NCI-H146 treated with DMSO at 0.1 percent for 48 hours (cell line): Measurements from ENCODE around the gene GMPR2.
"Not testable (repeated sequence)": the region's sequence is repeated elsewhere in the genome, so short reads cannot be mapped to it uniquely, and the experiment has no call there.

ENCODE experiments used
- DNase-seq: peaks from one replicate; lab custom pipeline; 2025; ENCODE audit not compliant: unreplicated experiment; lab: John Stamatoyannopoulos, UW

GMPR2 gene

DNA sequence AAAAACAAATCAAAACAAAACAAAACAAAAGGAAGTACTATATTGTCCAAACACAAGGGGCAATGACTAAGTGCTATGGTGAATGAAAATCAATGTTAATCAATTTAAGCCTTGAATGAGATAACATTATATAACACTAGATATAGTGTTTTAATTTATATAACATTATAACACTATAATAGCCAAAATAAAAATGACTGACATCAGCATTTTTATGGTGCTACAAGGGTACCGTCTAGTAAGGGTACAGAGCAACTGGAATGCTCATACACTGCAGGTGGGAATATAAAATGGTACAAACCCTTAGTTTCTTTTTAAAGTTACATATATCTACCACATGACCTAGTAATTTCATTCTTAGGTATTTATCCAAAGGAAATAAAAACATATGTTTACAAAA is 6.3 kb upstream of the GMPR2 start:
- DNase-seq: no peak

GRCh38 chr14:24228902-24229301 is 3.8 kb upstream of the GMPR2 start:
- DNase-seq: no peak

GRCh38 chr14:24231263-24232120 is 1.2 kb upstream of the GMPR2 start:
- peak; percentile 5 for DNase-seq

GRCh38 chr14:24232121-24232644 is 546 bp upstream of the GMPR2 start, which contains the start of gene NEDD8:
Gene NEDD8, minus strand, starts transcription at chr14:24232367. Its CDS starts 100 bp downstream, at chr14:24232267.
- DNase-seq: peak; percentile 71

- DNase-seq: no peak
These were observed 773 bp downstream of the GMPR2 start for GRCh38 chr14:24233538-24233866.

- no peak for DNase-seq
These were observed 1.6 kb downstream of the GMPR2 start for GRCh38 chr14:24234095-24235005.

DNA sequence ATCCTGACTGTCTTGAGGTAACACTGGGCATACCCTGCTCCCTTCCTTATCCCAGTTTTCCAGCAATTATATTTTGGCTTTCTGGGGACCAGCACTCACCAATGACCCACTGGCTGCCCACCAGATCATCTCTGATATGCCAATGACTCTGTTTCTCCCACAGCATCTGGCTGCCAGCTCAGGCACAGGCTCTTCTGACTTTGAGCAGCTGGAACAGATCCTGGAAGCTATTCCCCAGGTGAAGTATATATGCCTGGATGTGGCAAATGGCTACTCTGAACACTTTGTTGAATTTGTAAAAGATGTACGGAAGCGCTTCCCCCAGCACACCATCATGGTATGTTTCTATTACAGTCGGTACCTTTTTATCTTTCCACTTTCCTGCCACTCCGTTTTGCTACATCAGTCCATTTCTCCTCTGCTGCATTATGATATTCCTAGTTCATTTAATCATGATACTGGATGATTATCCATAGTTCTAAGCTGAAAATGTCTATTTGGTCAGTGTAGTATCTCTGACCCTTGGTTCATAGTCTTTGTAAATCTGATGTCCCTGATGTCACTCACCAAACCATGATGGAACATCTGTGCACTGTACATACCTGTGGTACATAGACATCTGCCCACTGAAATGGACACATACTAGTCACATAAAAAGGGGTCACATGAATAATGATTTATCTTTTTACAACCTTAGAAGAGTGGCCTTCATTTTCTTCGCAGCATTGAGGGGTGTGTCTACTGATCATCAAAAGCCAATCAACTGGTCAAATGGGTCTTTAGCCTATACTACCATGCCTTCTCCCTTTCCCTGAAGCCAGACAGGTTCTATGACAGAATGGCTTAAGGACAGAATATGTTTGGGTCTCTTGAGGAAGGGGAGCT is 3.3 kb downstream of the GMPR2 start:
- DNase-seq: no peak

GRCh38 chr14:24236689-24237462 is 4.1 kb downstream of the GMPR2 start:
- no peak for DNase-seq

DNA sequence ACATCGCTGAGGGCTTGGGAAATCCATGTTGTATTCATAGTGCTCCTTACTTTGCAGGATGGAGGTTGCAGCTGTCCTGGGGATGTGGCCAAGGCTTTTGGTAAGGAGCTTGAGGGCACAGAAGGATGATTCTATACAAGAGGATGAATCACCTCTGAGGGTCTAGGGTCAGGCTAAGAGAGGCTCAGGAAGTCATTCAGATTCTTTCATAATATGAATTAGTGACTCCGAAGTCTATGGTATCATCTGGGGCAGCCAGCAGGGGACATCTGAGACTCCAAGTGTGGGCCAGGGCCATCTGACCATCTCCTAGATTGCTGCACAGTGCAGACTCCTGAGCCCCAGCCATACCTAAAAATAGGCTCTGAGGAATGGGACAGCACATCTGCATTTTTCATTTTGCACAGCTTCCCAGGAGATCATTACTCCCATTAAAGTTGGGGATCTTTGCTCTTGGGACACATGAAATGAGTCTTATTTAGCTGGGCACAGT is 4.8 kb downstream of the GMPR2 start:
- no peak for DNase-seq

DNA sequence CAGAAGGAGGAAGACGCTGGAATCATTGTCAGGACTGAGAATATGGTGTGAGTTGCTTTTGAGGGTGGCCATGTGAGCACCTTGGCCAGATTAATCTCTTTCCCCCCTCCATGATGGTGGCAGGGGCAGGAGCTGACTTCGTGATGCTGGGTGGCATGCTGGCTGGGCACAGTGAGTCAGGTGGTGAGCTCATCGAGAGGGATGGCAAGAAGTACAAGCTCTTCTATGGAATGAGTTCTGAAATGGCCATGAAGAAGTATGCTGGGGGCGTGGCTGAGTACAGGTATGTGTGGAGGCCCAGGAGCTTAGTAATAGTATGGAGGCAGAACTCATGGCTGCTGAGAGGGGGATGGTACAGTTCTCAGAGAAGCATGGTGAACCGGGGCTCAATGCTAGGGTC is 5.4 kb downstream of the GMPR2 start:
- no peak for DNase-seq

DNA sequence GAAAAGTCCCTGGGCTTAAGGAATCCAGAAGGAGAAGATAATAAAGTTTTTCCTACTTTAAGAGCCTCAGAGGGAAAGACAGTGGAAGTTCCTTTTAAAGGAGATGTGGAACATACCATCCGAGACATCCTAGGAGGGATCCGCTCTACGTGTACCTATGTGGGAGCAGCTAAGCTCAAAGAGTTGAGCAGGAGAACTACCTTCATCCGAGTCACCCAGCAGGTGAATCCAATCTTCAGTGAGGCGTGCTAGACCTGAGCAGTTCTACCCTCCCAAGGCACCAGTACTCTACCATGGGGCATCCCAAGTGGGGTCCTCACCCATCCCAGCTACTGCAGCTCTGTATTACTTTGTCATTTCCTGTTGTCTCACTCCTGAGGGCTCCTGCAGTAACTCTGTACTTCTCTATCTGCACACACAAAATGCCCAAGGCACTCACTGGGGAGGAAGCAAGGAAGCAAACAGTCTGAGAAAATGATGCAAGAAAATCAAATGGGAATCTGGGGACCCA is 5.9 kb downstream of the GMPR2 start:
- no peak for DNase-seq

DNA sequence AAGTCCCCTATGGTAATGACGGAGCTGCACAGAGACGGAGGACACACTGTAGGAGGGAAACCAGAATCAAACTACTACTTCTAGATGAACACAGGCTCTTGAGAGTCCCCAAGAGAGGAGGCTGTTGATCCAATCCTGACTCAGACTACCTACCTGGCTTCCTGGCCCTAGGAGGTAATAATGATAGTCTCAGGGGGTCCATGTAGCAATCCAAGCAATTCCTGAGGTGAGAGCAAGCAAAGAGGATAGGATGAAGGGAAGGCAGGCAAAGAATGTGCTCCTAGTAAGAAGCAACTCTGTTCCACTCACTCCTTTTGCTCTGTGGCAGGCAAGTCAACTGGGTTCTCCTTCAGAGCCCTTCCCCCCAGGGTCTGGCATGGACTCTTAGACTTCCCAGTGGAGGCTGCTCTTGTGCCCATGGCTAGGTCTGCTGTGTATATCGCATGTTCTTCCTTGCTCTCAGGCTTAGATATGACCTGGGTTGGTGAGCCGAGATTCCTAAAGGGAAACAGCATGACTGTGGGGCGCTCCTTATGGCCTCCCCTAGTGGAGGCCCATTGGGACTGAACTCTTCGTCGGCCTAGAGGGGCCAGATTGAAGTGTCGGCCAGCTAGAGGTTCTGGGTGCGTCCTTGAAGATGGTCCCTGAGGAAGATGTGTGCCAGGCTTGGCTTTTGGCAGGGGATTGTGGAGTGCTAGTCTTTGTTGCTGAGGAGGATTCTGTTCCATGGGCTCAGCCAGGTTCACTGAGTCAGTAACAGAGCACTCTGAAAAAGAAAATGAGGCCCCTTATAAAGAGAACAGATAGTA is 7.6 kb downstream of the GMPR2 start:
- DNase-seq: no peak

DNA sequence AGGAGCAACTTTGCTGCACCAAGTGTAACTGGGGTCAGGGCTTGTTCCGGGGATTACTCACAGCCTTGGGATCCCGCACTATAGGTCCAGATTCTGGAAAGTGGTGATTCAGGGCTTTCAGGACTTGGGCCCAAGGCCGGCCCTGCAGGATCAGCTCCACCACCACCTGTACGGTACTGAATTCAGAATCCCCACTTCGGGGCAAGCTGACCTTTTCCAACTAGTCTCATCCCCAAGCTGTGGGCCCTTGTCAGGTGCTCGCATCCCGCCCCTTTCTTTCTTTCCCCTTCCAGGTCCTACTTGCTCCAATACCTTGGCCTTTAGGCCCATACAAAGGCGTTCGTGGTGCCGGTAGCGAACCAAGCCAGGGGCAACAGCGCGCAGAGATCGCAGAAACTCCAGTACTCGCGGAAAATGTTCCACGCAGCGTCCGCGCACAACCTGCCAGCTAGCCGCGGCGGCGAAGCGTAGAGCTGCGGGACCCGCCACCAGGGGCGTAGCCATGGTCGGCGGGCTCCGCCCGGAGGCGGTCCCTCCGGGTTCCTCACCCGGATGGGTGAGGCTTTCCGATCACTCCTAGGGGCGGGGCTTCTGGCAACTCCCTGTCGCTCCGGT is 9.2 kb downstream of the GMPR2 start:
- DNase-seq: no peak

GRCh38 chr14:24243336-24243836 is 10.7 kb downstream of the GMPR2 start:
- DNase-seq: peak; percentile 19

DNA sequence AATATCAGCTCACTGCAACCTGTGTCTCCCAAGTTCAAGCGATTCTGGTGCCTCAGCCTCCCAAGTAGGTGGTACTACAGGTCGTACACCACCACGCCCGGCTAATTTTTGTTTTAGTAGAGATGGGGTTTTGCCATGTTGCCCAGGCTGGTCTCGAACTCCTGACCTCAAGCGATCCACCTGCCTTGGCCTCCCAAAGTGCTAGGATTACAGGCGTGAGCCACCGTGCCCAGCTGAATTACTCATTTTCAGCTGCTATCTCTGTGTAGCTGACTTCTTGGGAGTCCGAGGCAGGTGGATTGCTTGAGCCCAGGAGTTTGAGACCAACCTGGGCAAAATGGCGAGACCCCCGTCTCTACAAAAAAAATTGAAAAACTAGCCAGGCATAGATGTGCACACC is 12.6 kb downstream of the GMPR2 start:
- DNase-seq: not testable (repeated sequence)

DNA sequence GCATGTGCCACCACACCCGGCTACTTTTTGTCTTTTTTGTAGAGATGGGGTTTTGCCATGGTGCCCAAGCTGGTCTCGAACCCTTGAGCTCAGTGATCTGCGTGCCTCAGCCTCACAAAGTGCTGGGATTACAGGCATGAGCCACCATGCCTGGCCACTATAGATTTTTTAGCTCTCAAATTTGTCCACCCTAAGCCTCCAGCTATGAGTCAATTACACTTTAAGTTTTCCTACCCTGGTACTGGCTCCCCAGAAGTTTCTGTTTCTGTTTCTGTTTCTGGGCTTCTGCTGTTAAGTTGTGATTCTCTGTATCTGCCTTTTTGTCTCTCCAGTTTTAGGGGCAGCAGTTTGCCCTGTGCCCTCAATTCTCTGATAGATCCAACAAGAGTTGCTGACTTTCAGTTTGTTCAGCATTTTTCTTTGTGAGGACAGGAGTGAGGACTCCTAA is 14.1 kb downstream of the GMPR2 start:
- no peak for DNase-seq

DNA sequence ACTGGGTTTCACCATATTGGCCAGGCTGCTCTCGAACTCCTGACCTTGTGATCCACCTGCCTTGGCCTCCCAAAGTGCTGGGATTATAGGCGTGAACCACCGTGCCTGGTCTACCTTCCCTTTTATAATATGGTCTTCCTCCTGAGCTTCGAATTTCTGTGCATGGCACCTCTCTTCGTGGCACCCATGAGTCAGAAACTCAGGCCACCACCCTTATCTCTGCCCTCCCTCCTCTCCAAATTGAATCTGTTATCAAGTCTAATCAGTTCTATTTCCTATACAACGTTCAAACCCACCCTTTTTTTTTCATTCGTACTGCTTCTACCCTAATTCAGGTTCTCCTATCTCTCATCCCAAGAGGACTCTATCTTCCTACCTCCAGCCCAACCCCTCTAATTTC is 14.7 kb downstream of the GMPR2 start:
- no peak for DNase-seq
